GM18507 (cell line): Measurements from ENCODE around the gene TAGLN3.

ENCODE experiments used
- DNase-seq: peaks from one replicate; pipeline ENCODE4 v3.0.0; 2011; ENCODE audit warnings: low read depth; ENCODE audit not compliant: insufficient read length; ENCODE audit errors: extremely low spot score
- FAIRE-seq: peaks from 2 replicates; lab custom pipeline; 2011; peaks lifted over from hg19 to GRCh38; lab: Jason Lieb, UNC

TAGLN3 gene

GRCh38 chr3:112038863-112039262 lies 40.1 kb downstream of the TAGLN3 start:
- DNase-seq = peak; percentile 7
- peak; percentile 9 for FAIRE-seq

- no peak for DNase-seq
- no peak for FAIRE-seq
Measured at GRCh38 chr3:112041321-112041720, 42.6 kb downstream of the TAGLN3 start.

- DNase-seq (no peak), FAIRE-seq (no peak)
Measured at GRCh38 chr3:112042842-112043280, 44.1 kb downstream of the TAGLN3 start.

DNA sequence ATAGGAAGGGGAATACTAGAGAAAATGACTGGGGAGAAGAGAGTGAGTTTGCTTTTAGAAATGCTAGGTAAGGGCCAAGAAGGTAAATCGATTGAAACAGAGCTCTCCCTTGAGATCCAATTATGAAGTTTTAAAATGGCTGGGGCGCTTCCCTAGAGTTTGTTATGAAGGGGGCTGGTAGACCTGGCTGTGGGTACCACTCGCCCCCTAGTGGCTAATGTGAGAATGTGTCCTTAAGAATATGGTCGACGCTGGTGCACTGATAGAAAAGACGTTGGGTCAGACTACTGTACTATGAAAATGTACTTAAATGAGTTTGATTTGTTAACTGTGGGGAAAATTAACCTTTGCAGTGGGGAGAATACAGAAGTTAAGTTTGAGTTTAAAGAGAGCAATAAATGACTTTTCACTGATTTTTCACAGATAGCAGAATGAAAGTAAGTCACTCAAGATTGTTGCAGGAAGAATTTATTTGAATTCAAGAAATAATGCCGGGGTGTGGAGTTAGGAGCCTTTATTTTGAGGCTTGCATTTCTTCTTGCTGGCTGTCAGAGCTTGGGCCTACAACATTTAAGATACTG lies 45.0 kb downstream of the TAGLN3 start:
- peak; percentile 83 for FAIRE-seq

GRCh38 chr3:112046599-112046998 lies 47.9 kb downstream of the TAGLN3 start:
- FAIRE-seq (no peak), DNase-seq (no peak)

More for the DNA sequence above, 45.0 kb downstream of the TAGLN3 start:
- DNase-seq = peak; percentile 50

- no peak for FAIRE-seq
Measured at GRCh38 chr3:112047264-112047663, 48.5 kb downstream of the TAGLN3 start.

GRCh38 chr3:112048911-112049310 lies 50.2 kb downstream of the TAGLN3 start:
- FAIRE-seq = no peak
- DNase-seq = no peak

More at GRCh38 chr3:112047264-112047663, 48.5 kb downstream of the TAGLN3 start:
- DNase-seq = no peak

GRCh38 chr3:112053229-112053628 lies 54.5 kb downstream of the TAGLN3 start:
- DNase-seq = no peak
- FAIRE-seq = no peak

DNA sequence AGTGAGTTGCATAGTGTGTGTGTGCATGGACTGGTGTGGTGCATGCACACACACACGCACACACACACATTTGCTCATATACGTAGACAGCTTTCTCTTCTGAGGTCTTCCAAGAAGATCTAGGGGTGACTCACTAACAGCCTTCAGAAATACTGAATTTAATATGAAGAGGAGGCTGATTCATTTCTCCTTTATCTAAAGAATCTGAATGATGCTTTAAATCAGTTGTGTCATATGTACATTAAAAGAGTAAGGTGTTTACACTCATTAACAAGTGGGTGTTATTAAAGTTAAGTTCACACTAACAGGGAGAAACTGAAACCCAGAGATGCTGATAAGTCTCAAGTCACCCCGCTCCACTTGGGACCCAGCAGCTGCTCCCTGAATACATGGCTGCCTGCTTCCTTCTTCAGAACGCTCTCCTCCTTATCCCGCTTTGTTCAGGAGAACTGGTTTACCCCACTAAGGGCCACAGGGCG lies 57.8 kb downstream of the TAGLN3 start:
- DNase-seq = no peak
- FAIRE-seq = no peak

DNA sequence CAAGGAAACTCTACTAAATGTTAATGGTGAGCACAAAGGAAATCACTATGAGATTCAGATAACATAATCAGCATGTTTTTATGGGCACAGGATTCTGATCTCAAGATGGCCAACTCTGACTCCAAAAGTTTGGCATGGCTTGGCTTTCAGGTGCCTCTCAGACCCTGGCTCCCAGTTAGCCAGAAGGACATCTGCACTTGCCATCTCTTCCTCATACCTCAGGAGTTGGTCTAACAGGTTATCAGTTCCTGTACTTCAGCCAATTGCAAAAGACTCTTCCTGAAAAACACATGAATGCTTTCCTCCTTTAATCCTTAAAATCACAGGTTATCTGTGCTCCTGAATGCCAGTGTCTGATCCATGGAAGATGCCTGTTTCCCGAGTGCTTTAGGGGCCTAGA lies 60.8 kb downstream of the TAGLN3 start:
- DNase-seq = no peak
- no peak for FAIRE-seq

DNA sequence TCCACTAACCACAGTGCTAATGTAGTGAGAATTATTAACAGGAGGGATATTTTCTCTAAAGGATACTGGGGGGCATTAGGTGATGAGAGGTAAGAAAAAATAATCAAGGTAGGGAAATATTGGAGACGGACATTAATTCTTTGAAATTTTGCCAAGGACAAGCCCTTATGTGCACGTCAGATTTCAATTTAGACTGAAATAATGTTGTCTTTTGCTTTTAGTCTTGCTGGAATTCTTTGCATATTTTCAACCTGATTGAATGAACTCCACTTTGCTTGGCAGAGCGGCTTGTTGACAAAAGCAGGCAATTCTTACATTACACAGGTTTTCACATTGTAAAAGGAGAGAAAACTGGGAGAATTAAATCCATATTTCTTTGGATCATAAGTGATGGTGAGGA lies 62.4 kb downstream of the TAGLN3 start:
- DNase-seq (no peak), FAIRE-seq (no peak)
